ENCODE data around the gene PWWP2A.
"Not testable (repeated sequence)": the region's sequence is repeated elsewhere in the genome, so short reads cannot be mapped to it uniquely, and the experiment has no call there.

Gene PWWP2A

DNA sequence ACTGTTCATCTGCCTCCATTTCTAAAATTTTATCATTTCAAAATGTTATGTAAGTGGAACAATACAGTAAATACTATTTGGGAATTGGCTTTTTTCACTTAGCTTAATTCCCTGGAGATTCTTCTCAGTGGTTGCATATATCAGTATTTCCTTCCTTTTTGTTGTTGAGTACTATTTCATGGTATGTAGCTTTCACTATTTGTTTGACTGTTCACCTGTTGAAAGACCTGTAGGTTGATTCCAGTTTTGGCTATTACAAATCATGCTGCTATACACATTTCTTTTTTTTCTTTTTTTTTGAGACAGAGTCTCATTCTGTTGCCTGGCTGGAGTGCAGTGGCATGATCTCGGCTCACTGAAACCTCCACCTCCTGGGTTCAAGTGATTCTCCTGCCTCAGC lies 33.0 kb upstream of the PWWP2A start:
- H3K4me3 ChIP-seq (ENCODE audit: control insufficient read depth, low read depth, low read length): no peak overlapping the region
- DNase-seq (ENCODE audit: low read depth): no peak
- TF ChIP-seq, protein P1, sequence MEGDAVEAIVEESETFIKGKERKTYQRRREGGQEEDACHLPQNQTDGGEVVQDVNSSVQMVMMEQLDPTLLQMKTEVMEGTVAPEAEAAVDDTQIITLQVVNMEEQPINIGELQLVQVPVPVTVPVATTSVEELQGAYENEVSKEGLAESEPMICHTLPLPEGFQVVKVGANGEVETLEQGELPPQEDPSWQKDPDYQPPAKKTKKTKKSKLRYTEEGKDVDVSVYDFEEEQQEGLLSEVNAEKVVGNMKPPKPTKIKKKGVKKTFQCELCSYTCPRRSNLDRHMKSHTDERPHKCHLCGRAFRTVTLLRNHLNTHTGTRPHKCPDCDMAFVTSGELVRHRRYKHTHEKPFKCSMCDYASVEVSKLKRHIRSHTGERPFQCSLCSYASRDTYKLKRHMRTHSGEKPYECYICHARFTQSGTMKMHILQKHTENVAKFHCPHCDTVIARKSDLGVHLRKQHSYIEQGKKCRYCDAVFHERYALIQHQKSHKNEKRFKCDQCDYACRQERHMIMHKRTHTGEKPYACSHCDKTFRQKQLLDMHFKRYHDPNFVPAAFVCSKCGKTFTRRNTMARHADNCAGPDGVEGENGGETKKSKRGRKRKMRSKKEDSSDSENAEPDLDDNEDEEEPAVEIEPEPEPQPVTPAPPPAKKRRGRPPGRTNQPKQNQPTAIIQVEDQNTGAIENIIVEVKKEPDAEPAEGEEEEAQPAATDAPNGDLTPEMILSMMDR (conservative IDR thresholded peaks at IDR 0.05; ENCODE audit: control insufficient read depth, insufficient read depth, low read depth, low read length): no peak

DNA sequence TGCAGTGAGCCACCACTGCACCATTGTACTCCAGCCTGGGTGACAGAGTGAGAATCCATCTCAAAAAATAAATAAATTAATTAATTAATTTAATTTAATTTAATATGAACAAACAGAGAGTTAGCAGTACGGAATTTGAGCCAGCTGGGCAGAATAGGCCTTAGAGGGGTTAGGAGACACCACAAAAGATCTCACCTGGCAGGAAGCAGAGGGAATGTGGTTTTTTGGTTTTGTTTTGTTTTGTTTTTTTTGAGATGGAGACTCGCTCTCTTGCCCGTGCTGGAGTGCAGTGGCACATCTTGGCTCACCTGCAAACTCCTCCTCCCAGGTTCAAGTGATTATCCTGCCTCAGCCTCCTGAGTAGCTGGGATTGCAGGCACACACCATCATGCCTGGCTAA lies 31.8 kb upstream of the PWWP2A start:
- TF ChIP-seq, protein P1 (conservative IDR thresholded peaks at IDR 0.05; ENCODE audit: control insufficient read depth, insufficient read depth, low read depth, low read length): no peak
- no peak overlapping the region for H3K4me3 ChIP-seq (ENCODE audit: control insufficient read depth, low read depth, low read length)
- no peak for DNase-seq (ENCODE audit: low read depth)

DNA sequence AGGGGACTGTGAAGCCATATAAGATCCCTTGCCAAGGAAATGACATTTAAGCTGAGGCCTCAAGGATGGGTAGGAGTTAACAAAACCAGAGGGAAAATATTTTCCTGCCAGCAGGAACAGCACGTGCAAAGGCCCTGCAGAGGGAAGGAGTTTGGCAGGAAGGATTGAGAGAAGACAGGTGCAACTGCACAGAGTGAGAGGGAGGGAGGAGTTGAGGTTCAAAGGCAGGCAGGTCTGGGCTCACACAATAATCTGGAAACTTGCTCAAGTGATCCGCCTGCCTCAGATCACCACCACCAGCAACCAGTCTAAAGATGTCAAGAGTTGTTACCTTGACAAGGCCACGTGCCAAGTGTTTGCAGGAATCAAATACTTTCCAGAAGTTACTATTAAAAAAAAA lies 31.1 kb upstream of the PWWP2A start:
- no peak overlapping the region for H3K4me3 ChIP-seq (ENCODE audit: control insufficient read depth, low read depth, low read length)
- TF ChIP-seq, protein P1 (conservative IDR thresholded peaks at IDR 0.05; ENCODE audit: control insufficient read depth, insufficient read depth, low read depth, low read length): no peak
- DNase-seq (ENCODE audit: low read depth): no peak

DNA sequence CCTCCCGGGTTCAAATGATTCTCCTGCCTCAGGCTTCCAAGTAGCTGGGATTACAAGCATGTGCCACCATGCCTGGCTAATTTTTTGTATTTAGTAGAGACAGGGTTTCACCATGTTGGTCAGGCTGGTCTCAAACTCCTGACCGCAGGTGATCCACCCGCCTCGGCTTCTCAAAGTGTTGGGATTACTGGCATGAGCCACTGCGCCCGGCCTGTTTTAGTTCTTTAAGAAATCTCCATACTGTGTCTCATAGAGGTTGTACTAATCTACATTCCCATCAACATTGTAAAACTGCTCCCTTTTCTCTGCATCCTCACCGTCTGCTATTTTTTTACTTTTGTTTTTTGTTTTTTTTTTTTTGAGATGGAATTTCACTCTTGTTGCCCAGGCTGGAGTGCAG lies 25.2 kb upstream of the PWWP2A start:
- not testable (repeated sequence) for H3K4me3 ChIP-seq (ENCODE audit: control insufficient read depth, low read depth, low read length); DNase-seq (ENCODE audit: low read depth)

DNA sequence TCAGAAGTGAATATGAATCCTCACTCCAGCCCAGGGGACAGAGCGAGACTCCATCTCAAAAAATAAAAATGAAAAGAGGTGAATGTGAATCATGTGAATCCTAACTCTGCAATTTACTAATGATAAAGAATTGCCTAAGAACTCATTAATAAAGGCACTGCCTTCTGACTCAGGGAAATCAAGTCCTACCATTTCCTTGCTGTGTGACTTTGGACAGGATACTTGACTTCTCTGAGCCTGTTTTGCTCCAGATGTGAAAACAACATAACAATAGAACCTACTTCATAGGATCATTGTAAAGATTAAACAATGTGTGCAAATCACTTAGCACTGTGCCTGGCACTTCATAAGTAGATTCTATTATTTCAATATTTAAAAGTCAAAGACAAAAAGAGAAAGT lies 15.1 kb upstream of the PWWP2A start:
- TF ChIP-seq, protein P1 (conservative IDR thresholded peaks at IDR 0.05; ENCODE audit: control insufficient read depth, insufficient read depth, low read depth, low read length): no peak
- no peak overlapping the region for H3K4me3 ChIP-seq (ENCODE audit: control insufficient read depth, low read depth, low read length)

DNA sequence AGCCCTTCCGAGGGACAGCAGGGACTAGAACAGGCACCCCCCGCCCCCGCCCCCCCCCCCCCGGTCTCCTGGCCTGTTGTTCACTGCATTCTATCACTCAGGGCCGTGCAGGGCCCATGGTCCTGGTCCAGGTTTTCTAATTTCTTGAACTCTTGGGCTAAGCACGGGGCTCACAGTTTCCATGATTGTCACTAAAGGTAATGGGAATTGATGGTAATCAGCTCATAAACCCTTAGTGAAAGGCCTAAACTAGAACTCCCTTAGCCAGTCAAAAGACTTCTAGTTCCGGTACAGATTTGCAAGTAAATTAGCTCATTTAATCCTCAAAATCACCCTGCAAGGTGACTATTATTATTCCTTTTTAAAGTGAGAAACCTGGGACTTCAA lies 14.7 kb upstream of the PWWP2A start:
- no peak for DNase-seq (ENCODE audit: low read depth)
- TF ChIP-seq, protein P1 (conservative IDR thresholded peaks at IDR 0.05; ENCODE audit: control insufficient read depth, insufficient read depth, low read depth, low read length): no peak
- H3K4me3 ChIP-seq (ENCODE audit: control insufficient read depth, low read depth, low read length): no peak overlapping the region

More for the DNA sequence above, 15.1 kb upstream of the PWWP2A start:
- no peak for DNase-seq (ENCODE audit: low read depth)

DNA sequence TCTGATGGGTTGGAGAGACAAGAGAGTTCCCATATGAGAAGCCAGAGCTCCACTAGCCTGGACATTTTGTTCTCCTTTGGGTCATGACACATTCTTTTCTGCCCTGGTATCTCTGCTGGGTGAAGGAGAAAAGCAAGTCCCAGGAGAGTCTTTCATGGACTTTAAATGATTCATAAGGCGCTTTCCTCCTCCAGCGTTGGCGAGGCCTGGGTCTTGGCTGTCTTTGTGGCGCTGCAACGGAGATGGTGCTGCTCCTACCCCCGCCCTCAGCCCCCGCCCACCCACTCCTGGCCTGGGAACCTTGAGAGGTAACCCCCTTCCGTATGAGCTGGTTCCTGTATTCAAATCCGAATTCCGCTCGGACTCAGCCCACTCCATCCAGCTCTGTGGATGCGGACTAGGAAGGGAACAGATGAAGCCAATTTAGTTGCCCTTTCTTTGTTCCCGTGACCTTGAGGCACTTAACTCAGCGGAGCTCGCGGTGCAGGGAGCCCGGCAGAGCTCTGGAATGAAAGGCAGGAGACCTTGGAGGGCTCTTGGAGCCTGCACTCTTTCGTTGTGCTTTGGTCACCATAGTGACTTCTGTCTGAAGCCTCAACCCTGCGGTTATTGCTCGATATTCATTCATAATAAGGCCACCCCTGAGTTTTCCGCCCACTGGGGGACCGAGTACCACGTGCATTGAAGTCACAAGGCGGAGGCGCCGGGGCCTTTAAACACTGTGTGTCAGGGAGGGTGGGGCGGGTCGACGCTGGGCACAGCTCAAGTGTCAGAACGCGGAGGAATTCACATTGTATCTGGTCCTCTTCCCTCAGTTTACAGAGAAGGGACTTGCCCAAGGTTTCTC lies 14.0 kb upstream of the PWWP2A start:
- no peak overlapping the region for H3K4me3 ChIP-seq (ENCODE audit: control insufficient read depth, low read depth, low read length)
- peak; percentile 82 for DNase-seq (ENCODE audit: low read depth)
- TF ChIP-seq, protein P1 (conservative IDR thresholded peaks at IDR 0.05; ENCODE audit: control insufficient read depth, insufficient read depth, low read depth, low read length): no peak
